Measurements from ENCODE around the gene DISP3.

- no peak for TF ChIP-seq CTCF (IDR thresholded peaks at IDR 0.05)
- TF ChIP-seq POLR2A (IDR thresholded peaks at IDR 0.05) = no peak
Observed at GRCh38 chr1:11472284-11472683, 6.7 kb upstream of the DISP3 start.

Measured in thyroid gland (tissue), 4 donors.